Measurements from ENCODE around the gene NFE2L3. TPM values are rescaled to one million over a fixed set of nuclear protein-coding genes. Genes with fewer than 3 reads are reported as not detected.
A peak's percentile ranks its signal among the peaks of the same experiment; 100 is the strongest.

NFE2L3 gene
- total and polyA plus RNA-seq, 9 of the 15 experiments (the other 6 are each of a cell fraction or from before 2014, with no cell fraction given), result 2.9 to 16.9 (median 12.4) TPM

DNA sequence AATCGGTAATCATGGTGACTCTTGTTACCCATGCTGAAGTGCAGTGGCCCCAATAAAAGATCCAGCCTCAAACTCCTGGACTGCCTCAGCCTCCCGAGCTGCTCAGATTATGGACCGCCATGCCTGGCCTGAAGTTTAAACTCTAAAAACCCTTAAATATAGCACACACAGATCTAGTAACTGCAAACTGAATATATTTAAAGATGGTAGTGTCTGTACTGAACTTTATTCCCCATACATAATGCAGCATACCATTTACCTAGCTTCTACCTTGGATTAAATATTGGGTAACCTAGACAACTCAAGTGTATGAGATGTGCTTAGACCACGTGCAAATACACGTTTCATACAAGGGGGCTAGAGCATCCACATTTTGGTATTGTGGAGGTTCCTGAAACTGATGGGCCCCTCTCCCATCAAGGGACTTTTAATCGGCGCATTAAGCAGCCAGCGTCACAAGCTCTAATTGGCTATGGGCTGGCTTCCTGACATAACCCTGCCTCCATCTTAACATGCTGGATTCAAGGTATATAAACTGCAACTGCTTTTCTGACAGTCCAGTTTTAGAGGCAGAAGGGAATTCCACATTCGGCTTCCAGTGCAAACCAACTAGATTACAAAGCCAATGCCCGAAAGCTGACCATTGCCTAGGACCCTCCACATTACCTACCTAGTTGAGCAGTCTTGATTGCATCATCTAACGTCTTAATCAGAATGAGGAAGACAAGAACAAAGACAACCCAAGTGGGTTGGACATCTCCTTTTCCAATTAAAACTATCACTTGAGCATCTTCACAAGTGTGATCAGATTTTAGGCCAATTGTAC is 35.6 kb downstream of the NFE2L3 start (continued):
- TF ChIP-seq, protein P1, sequence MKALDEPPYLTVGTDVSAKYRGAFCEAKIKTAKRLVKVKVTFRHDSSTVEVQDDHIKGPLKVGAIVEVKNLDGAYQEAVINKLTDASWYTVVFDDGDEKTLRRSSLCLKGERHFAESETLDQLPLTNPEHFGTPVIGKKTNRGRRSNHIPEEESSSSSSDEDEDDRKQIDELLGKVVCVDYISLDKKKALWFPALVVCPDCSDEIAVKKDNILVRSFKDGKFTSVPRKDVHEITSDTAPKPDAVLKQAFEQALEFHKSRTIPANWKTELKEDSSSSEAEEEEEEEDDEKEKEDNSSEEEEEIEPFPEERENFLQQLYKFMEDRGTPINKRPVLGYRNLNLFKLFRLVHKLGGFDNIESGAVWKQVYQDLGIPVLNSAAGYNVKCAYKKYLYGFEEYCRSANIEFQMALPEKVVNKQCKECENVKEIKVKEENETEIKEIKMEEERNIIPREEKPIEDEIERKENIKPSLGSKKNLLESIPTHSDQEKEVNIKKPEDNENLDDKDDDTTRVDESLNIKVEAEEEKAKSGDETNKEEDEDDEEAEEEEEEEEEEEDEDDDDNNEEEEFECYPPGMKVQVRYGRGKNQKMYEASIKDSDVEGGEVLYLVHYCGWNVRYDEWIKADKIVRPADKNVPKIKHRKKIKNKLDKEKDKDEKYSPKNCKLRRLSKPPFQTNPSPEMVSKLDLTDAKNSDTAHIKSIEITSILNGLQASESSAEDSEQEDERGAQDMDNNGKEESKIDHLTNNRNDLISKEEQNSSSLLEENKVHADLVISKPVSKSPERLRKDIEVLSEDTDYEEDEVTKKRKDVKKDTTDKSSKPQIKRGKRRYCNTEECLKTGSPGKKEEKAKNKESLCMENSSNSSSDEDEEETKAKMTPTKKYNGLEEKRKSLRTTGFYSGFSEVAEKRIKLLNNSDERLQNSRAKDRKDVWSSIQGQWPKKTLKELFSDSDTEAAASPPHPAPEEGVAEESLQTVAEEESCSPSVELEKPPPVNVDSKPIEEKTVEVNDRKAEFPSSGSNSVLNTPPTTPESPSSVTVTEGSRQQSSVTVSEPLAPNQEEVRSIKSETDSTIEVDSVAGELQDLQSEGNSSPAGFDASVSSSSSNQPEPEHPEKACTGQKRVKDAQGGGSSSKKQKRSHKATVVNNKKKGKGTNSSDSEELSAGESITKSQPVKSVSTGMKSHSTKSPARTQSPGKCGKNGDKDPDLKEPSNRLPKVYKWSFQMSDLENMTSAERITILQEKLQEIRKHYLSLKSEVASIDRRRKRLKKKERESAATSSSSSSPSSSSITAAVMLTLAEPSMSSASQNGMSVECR (CRISPR knock-in tag; IDR thresholded peaks at IDR 0.05), result no peak
- no peak for TF ChIP-seq FOS (IDR thresholded peaks at IDR 0.05; ENCODE audit: extremely low read depth, insufficient read length)
- TF ChIP-seq, protein P2, sequence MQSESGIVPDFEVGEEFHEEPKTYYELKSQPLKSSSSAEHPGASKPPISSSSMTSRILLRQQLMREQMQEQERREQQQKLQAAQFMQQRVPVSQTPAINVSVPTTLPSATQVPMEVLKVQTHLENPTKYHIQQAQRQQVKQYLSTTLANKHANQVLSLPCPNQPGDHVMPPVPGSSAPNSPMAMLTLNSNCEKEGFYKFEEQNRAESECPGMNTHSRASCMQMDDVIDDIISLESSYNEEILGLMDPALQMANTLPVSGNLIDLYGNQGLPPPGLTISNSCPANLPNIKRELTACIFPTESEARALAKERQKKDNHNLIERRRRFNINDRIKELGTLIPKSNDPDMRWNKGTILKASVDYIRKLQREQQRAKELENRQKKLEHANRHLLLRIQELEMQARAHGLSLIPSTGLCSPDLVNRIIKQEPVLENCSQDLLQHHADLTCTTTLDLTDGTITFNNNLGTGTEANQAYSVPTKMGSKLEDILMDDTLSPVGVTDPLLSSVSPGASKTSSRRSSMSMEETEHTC (IDR thresholded peaks at IDR 0.05), result no peak; the same call in 1 of the 2 replicates
- TF ChIP-seq, protein P3, sequence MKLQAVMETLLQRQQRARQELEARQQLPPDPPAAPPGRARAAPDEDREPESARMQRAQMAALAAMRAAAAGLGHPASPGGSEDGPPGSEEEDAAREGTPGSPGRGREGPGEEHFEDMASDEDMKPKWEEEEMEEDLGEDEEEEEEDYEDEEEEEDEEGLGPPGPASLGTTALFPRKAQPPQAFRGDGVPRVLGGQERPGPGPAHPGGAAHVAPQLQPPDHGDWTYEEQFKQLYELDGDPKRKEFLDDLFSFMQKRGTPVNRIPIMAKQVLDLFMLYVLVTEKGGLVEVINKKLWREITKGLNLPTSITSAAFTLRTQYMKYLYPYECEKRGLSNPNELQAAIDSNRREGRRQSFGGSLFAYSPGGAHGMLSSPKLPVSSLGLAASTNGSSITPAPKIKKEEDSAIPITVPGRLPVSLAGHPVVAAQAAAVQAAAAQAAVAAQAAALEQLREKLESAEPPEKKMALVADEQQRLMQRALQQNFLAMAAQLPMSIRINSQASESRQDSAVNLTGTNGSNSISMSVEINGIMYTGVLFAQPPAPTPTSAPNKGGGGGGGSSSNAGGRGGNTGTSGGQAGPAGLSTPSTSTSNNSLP (IDR thresholded peaks at IDR 0.05; ENCODE audit: borderline replicate concordance, low read depth, low read length), result 0 out of 2 replicates have a peak, but pooled peaks have one; percentile 55
- TF ChIP-seq, protein P4, sequence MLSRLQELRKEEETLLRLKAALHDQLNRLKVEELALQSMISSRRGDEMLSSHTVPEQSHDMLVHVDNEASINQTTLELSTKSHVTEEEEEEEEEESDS (CRISPR knock-in tag; IDR thresholded peaks at IDR 0.05), result no peak
